OCI-LY7 (cell line): ENCODE results near the gene DCP2. TPM values are rescaled to one million over a fixed set of nuclear protein-coding genes. Genes with fewer than 3 reads are reported as not detected.
A peak's percentile ranks its signal among the peaks of the same experiment; 100 is the strongest.

ENCODE experiments used
- BruUV-seq: library from RNA; stranded (reverse); fragments of 400-500 nt; replicated peaks from 2 replicates; lab custom pipeline; 2021; lab: Mats Ljungman, UMichigan
- CTCF ChIA-PET: fragments of 300-600 bp; sonication (Branson Sonifier 250); formaldehyde crosslinking; loops from one replicate; lab custom pipeline; 2022; ENCODE audit warnings: antibody characterized with exemption; ENCODE audit not compliant: unreplicated experiment; lab: Charles Lee
- POLR2A ChIA-PET: fragments of 300-600 bp; sonication (Branson Sonifier 250); formaldehyde crosslinking; loops from one replicate; lab custom pipeline; 2022; ENCODE audit warnings: antibody characterized with exemption; lab: Charles Lee
- DNase-seq: peaks from one replicate; pipeline ENCODE4 v3.0.0-alpha.2; 2015; ENCODE audit warnings: low spot score
- H2AFZ ChIP-seq: fragments of 200-600 bp; sonication (generic), shearing (Covaris generic); 2 replicates; pipeline ENCODE4 v1.6.1; 2014; ENCODE audit warnings: mild to moderate bottlenecking, antibody characterized with exemption, low read length, moderate library complexity
- H3K27ac ChIP-seq: fragments of 200-600 bp; sonication (generic); 2 replicates; pipeline ENCODE4 v1.5.1; 2014; ENCODE audit warnings: mixed run types, low read depth, mild to moderate bottlenecking, moderate library complexity, low read length, inconsistent platforms; ENCODE audit not compliant: poor library complexity, severe bottlenecking
- H3K36me3 ChIP-seq: fragments of 200-600 bp; sonication (generic); 2 replicates; pipeline ENCODE4 v1.6.1; 2014; ENCODE audit warnings: mild to moderate bottlenecking, antibody characterized with exemption, low read length, moderate library complexity, mixed read lengths; ENCODE audit not compliant: insufficient read depth
- H3K4me1 ChIP-seq: fragments of 200-600 bp; sonication (generic); 2 replicates; pipeline ENCODE4 v1.5.1; 2014; ENCODE audit warnings: mild to moderate bottlenecking, low read length; ENCODE audit not compliant: insufficient read depth, poor library complexity, severe bottlenecking
- H3K4me2 ChIP-seq: fragments of 200-600 bp; sonication (generic); 2 replicates; pipeline ENCODE4 v1.6.1; 2014; ENCODE audit warnings: mild to moderate bottlenecking, low read length
- H3K4me3 ChIP-seq: fragments of 200-600 bp; sonication (generic); 2 replicates; pipeline ENCODE4 v1.5.1; 2014; ENCODE audit warnings: mild to moderate bottlenecking, low read depth, low read length; ENCODE audit not compliant: poor library complexity, severe bottlenecking
- H3K79me2 ChIP-seq: fragments of 200-600 bp; sonication (generic); 2 replicates; pipeline ENCODE4 v1.6.1; 2016; ENCODE audit warnings: low read depth, mild to moderate bottlenecking, low read length, moderate library complexity, mixed read lengths; ENCODE audit not compliant: insufficient read depth
- H3K9me2 ChIP-seq: fragments of 200-600 bp; sonication (generic); 2 replicates; pipeline ENCODE4 v1.6.1; 2016; ENCODE audit warnings: mild to moderate bottlenecking, low read length, mixed read lengths; ENCODE audit not compliant: insufficient read depth
- H3K9me3 ChIP-seq: fragments of 200-600 bp; sonication (generic); 2 replicates; pipeline ENCODE4 v1.6.1; 2014; ENCODE audit warnings: mild to moderate bottlenecking, mixed run types, low read length, mixed read lengths
- H4K20me1 ChIP-seq: fragments of 200-600 bp; sonication (generic); 2 replicates; pipeline ENCODE4 v1.6.1; 2014; ENCODE audit warnings: mild to moderate bottlenecking, antibody characterized with exemption, low read length, moderate library complexity, mixed read lengths; ENCODE audit not compliant: insufficient read depth
- CTCF ChIP-seq: fragments of 200-600 bp; sonication (generic); conservative IDR thresholded peaks from 2 replicates; pipeline ENCODE4 v1.5.1; 2014; ENCODE audit warnings: mild to moderate bottlenecking, antibody characterized with exemption, low read length, moderate library complexity, mixed read lengths
- EZH2phosphoT487 ChIP-seq: fragments of 200-600 bp; sonication (generic); IDR thresholded peaks from 2 replicates; pipeline ENCODE4 v1.6.1; 2018; ENCODE audit warnings: low read depth, borderline replicate concordance, mild to moderate bottlenecking, mixed run types, antibody characterized with exemption, low read length, moderate library complexity, mixed read lengths
- intact Hi-C: fragments of 100-400 bp; cut with micrococcal nuclease; formaldehyde crosslinking; loops from one replicate; pipeline ENCODE4 v1.10.0; 2022; ENCODE audit not compliant: unreplicated experiment
- total RNA-seq, 2 experiments: library from RNA; depleted of rRNA in 1 of 2; stranded (reverse); fragments of >200 nt in 1 of 2; shearing (Covaris generic) in 1 of 2; gene quantifications; 2 replicates each; pipeline ENCODE4 v1.2.3, GENCODE V29; 2014 to 2022

Gene DCP2
- total RNA-seq, 2 experiments from 2014 or later, result 81.3 to 139 TPM

- Histone ChIP-seq H4K20me1 (peaks cover 15% of the 10 kb centered on the region), H3K79me2 (peaks cover 41% of the 10 kb centered on the region), H3K4me2 (peak overlapping the region; percentile 69), H3K4me1 (peaks cover 35% of the 10 kb centered on the region), H3K9me3 (no peaks in the 10 kb centered on the region), H3K4me3 (peak overlapping the region; percentile 62), H2AFZ (peak overlapping the region; percentile 83), H3K36me3 (peaks cover 20% of the 10 kb centered on the region), H3K27ac (peak overlapping the region; percentile 49), H3K9me2 (no peaks in the 10 kb centered on the region)
- ChIA-PET POLR2A (interaction anchor here (0.5 to 2.7 kb wide), 28 partner anchors 8 to 1218 kb away, joined by 3 to 13 read pairs (median 4); partner anchors contain the start of genes SRP19 and YTHDC2), CTCF (interaction anchor here (0.5 to 1.2 kb wide), 8 partner anchors 10 to 542 kb away, joined by 3 to 6 read pairs (median 3); no protein-coding TSS in a partner anchor)
- TSS peak; percentile 97 for BruUV-seq
- DNase-seq, result peak; percentile 10
- TF ChIP-seq CTCF, result no peak
- intact Hi-C loops, result loop anchor here (1.0 to 5.0 kb wide), 4 partner anchors 49 to 546 kb away; partner anchors contain the start of genes REEP5 and SRP19
These were observed 722 bp upstream of the DCP2 start for GRCh38 chr5:112975721-112976431.

- Histone ChIP-seq H3K27ac (peak overlapping the region; percentile 73), H3K9me3 (no peaks in the 10 kb centered on the region), H3K4me3 (peak overlapping the region; percentile 92), H3K36me3 (peaks cover 36% of the 10 kb centered on the region), H2AFZ (peak overlapping the region; percentile 40; the same call in 1 of the 2 replicates), H3K4me1 (peaks cover 36% of the 10 kb centered on the region), H4K20me1 (peaks cover 15% of the 10 kb centered on the region), H3K9me2 (no peaks in the 10 kb centered on the region), H3K4me2 (peak overlapping the region; percentile 92), H3K79me2 (peaks cover 56% of the 10 kb centered on the region)
- TF ChIP-seq EZH2phosphoT487, result no peak
- no peak for TF ChIP-seq CTCF
- ChIA-PET POLR2A (no interaction called here), CTCF (no interaction called here)
- intact Hi-C loops, result loop anchor here (2.0 to 5.0 kb wide), 2 partner anchors 117 to 545 kb away; partner anchors contain the start of gene SRP19
- BruUV-seq, result TSS peak; percentile 73
- DNase-seq, result peak; percentile 22
These were observed 853 bp downstream of the DCP2 start for GRCh38 chr5:112977440-112977861.
